ENCODE data around the gene INPP5D. TPM values are rescaled to one million over a fixed set of nuclear protein-coding genes. Genes with fewer than 3 reads are reported as not detected.
A peak's percentile ranks its signal among the peaks of the same experiment; 100 is the strongest.

The INPP5D gene
- total and polyA plus RNA-seq, 2 of the 13 experiments (the other 11 are each of a cell fraction or from before 2014, with no cell fraction given) = 16.7 to 18.0 TPM

DNA sequence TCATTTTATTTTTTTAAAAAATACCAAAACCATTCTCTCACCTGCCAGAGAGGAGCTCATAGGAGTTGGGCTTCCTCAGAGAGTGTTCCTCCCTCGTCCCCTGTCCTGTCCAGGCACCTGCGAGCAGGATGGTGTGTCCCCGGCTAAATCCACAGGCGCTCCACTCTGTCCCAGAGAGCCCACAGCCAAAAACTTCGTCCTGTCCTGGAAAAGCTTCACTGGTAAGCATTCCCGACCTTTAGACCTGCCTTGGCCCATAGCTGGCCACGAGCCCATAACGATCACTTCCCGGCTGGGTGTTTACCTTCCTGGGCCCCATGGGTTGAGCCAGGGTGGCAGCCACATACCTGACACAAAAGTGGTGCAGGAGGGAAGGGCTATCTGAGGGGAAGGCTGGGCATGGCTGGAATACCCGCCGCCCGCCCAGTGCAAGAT lies 47.1 kb upstream of the INPP5D start, which contains the start of gene NGEF (continued):
- no peak for TF ChIP-seq ZNF318 (CRISPR knock-in tag; IDR thresholded peaks at IDR 0.05)
- TF ChIP-seq THRA (CRISPR knock-in tag; IDR thresholded peaks at IDR 0.05; ENCODE audit: borderline replicate concordance) = peak; percentile 95
- 0 out of 2 replicates have a peak, but pooled peaks have one; percentile 56 for TF ChIP-seq RFX5 (IDR thresholded peaks at IDR 0.05; ENCODE audit: low read depth, low read length)
- TF ChIP-seq, protein P1, sequence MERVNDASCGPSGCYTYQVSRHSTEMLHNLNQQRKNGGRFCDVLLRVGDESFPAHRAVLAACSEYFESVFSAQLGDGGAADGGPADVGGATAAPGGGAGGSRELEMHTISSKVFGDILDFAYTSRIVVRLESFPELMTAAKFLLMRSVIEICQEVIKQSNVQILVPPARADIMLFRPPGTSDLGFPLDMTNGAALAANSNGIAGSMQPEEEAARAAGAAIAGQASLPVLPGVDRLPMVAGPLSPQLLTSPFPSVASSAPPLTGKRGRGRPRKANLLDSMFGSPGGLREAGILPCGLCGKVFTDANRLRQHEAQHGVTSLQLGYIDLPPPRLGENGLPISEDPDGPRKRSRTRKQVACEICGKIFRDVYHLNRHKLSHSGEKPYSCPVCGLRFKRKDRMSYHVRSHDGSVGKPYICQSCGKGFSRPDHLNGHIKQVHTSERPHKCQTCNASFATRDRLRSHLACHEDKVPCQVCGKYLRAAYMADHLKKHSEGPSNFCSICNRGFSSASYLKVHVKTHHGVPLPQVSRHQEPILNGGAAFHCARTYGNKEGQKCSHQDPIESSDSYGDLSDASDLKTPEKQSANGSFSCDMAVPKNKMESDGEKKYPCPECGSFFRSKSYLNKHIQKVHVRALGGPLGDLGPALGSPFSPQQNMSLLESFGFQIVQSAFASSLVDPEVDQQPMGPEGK (CRISPR knock-in tag; IDR thresholded peaks at IDR 0.05) = peak; percentile 89
- no peak for TF ChIP-seq RFX1 (IDR thresholded peaks at IDR 0.05)
- peak; percentile 94 for TF ChIP-seq IKZF5 (CRISPR knock-in tag; IDR thresholded peaks at IDR 0.05)
- TF ChIP-seq HNRNPLL (IDR thresholded peaks at IDR 0.05; ENCODE audit: low read depth, low read length, poor library complexity, severe bottlenecking) = no peak
- TF ChIP-seq ZNF772 (CRISPR knock-in tag; IDR thresholded peaks at IDR 0.05) = peak; percentile 90; the same call in 1 of the 2 replicates
- no peak for TF ChIP-seq ZFP37 (CRISPR knock-in tag; IDR thresholded peaks at IDR 0.05; ENCODE audit: borderline replicate concordance)
- peak; percentile 67 for TF ChIP-seq ZSCAN31 (CRISPR knock-in tag; IDR thresholded peaks at IDR 0.05; ENCODE audit: low read depth)
- peak; percentile 77; the same call in 1 of the 2 replicates for TF ChIP-seq RCOR2 (CRISPR knock-in tag; IDR thresholded peaks at IDR 0.05)
- TF ChIP-seq ZIK1 (CRISPR knock-in tag; IDR thresholded peaks at IDR 0.05; ENCODE audit: borderline replicate concordance, low read depth) = 0 out of 2 replicates have a peak, but pooled peaks have one; percentile 33
- TF ChIP-seq ZBTB44 (CRISPR knock-in tag; IDR thresholded peaks at IDR 0.05) = 0 out of 2 replicates have a peak, but pooled peaks have one; percentile 53
- TF ChIP-seq ZNF768 (CRISPR knock-in tag; IDR thresholded peaks at IDR 0.05) = peak; percentile 42; the same call in 1 of the 2 replicates
- TF ChIP-seq ELF1 (CRISPR knock-in tag; IDR thresholded peaks at IDR 0.05) = peak; percentile 78
